Iris pigment epithelial cell (primary cell): ENCODE results near the gene IL31.
"Not testable (repeated sequence)": the region's sequence is repeated elsewhere in the genome, so short reads cannot be mapped to it uniquely, and the experiment has no call there.

Source experiments
- DNase-seq: peaks from one replicate; pipeline ENCODE4 v3.0.0-alpha.2; 2011; ENCODE audit warnings: low read depth

IL31 gene

GRCh38 chr12:122174155-122174845 lies at the start of gene IL31:
Gene IL31, minus strand, starts transcription at chr12:122174221. Its CDS starts 49 bp downstream, at chr12:122174172.
- no peak for DNase-seq

- DNase-seq, result no peak
Observed at GRCh38 chr12:122216445-122216844, 42.4 kb upstream of the IL31 start.

- peak; percentile 32 for DNase-seq
Observed at GRCh38 chr12:122215771-122216170, 41.8 kb upstream of the IL31 start.

- DNase-seq, result no peak
Observed at GRCh38 chr12:122208073-122208820, 34.2 kb upstream of the IL31 start.

GRCh38 chr12:122207391-122207790 lies 33.4 kb upstream of the IL31 start:
- DNase-seq, result no peak

GRCh38 chr12:122206976-122207375 lies 33.0 kb upstream of the IL31 start:
- DNase-seq, result no peak

- no peak for DNase-seq
Observed at GRCh38 chr12:122206111-122206881, 32.3 kb upstream of the IL31 start.

- no peak for DNase-seq
Observed at GRCh38 chr12:122205053-122205925, 31.3 kb upstream of the IL31 start.

GRCh38 chr12:122204167-122205052 lies 30.4 kb upstream of the IL31 start:
- DNase-seq, result no peak

GRCh38 chr12:122203301-122204166 lies 29.5 kb upstream of the IL31 start, which contains the start of gene B3GNT4:
Gene B3GNT4, plus strand, starts transcription at chr12:122203709. Its CDS starts 910 bp downstream, at chr12:122204619.
- DNase-seq, result peak; percentile 49

- not testable (repeated sequence) for DNase-seq
Observed at GRCh38 chr12:122202811-122203210, 28.8 kb upstream of the IL31 start.

- no peak for DNase-seq
Observed at GRCh38 chr12:122202017-122202416, 28.0 kb upstream of the IL31 start.

- DNase-seq, result no peak
Observed at GRCh38 chr12:122201381-122201780, 27.4 kb upstream of the IL31 start.

- no peak for DNase-seq
Observed at GRCh38 chr12:122200541-122201175, 26.6 kb upstream of the IL31 start.

- DNase-seq, result no peak
Observed at GRCh38 chr12:122199484-122200355, 25.7 kb upstream of the IL31 start.

- DNase-seq, result no peak
Observed at GRCh38 chr12:122197612-122197966, 23.6 kb upstream of the IL31 start.

GRCh38 chr12:122195405-122195804 lies 21.4 kb upstream of the IL31 start:
- DNase-seq, result no peak

GRCh38 chr12:122194804-122195203 lies 20.8 kb upstream of the IL31 start:
- no peak for DNase-seq
